Measurements from ENCODE around the gene UNK. TPM values are rescaled to one million over a fixed set of nuclear protein-coding genes. Genes with fewer than 3 reads are reported as not detected.

UNK gene
- total and polyA plus RNA-seq, 2 of the 13 experiments (the other 11 are each of a cell fraction or from before 2014, with no cell fraction given) = 31.6 to 33.0 TPM

GRCh38 chr17:75869282-75870141 lies 84.9 kb downstream of the UNK start (continued):
- TF ChIP-seq ZNF788 (CRISPR knock-in tag; IDR thresholded peaks at IDR 0.05; ENCODE audit: borderline replicate concordance) = peak; percentile 51; the same call in 1 of the 2 replicates
- TF ChIP-seq MXD3 (CRISPR knock-in tag; IDR thresholded peaks at IDR 0.05) = peak; percentile 57
- peak; percentile 36; the same call in 1 of the 2 replicates for TF ChIP-seq SRY (CRISPR knock-in tag; IDR thresholded peaks at IDR 0.05)
- no peak for TF ChIP-seq SIN3A (IDR thresholded peaks at IDR 0.05; ENCODE audit: borderline replicate concordance, low read depth, low read length)
- TF ChIP-seq ZNF513 (CRISPR knock-in tag; conservative IDR thresholded peaks at IDR 0.05) = no peak
- peak; percentile 91 for TF ChIP-seq ZFX (CRISPR knock-in tag; IDR thresholded peaks at IDR 0.05; ENCODE audit: low read depth)
- TF ChIP-seq ZBTB34 (CRISPR knock-in tag; IDR thresholded peaks at IDR 0.05) = peak; percentile 99
- TF ChIP-seq TEAD3 (CRISPR knock-in tag; optimal IDR thresholded peaks at IDR 0.05; ENCODE audit: borderline replicate concordance) = peak; percentile 65
- peak; percentile 53 for TF ChIP-seq TGIF2 (CRISPR knock-in tag; IDR thresholded peaks at IDR 0.05)
- 0 out of 2 replicates have a peak, but pooled peaks have one; percentile 47 for TF ChIP-seq ZNF318 (CRISPR knock-in tag; IDR thresholded peaks at IDR 0.05)

All from HepG2 (cell line).